ENCODE measurements around the gene LGALS4. TPM values are rescaled to one million over a fixed set of nuclear protein-coding genes. Genes with fewer than 3 reads are reported as not detected.
"Not testable (repeated sequence)": the region's sequence is repeated elsewhere in the genome, so short reads cannot be mapped to it uniquely, and the experiment has no call there.

LGALS4 gene
- total and polyA plus RNA-seq, 4 experiments from 2014 or later, result 4.7 to 6.1 TPM; not detected in 2

- peaks cover 0 to 1% (median 0%) of the 10 kb centered on the region in 4 donors for H3K4me1 Mint-ChIP-seq
- no peak overlapping the region for H3K27ac Mint-ChIP-seq
- Histone ChIP-seq H3K4me1 (ENCODE audit: insufficient read depth, low read length) (no peaks in the 10 kb centered on the region), H3K4me3 (ENCODE audit: low read length in 2 of 2) (no peak overlapping the region), H3K9me3 (ENCODE audit: control insufficient read depth in 1 of 2, low read length in 2 of 2) (no peaks in the 10 kb centered on the region), H3K27ac (ENCODE audit: low read depth, low read length) (no peak overlapping the region), H3K36me3 (ENCODE audit: insufficient read depth, low read length) (no peaks in the 10 kb centered on the region), H3K27me3 (ENCODE audit: insufficient read depth, low read length) (no peaks in the 10 kb centered on the region)
- no peaks in the 10 kb centered on the region for H3K36me3 Mint-ChIP-seq
- intact Hi-C loops (cut with micrococcal nuclease), result no loop called here
- H3K4me3 Mint-ChIP-seq, result no peak overlapping the region
- no peaks in the 10 kb centered on the region for H3K27me3 Mint-ChIP-seq
- ChIA-PET POLR2A (ENCODE audit: partially characterized antibody) (no interaction called here), CTCF (ENCODE audit: partially characterized antibody) (interaction anchor here (0.9 kb wide), 1 partner anchor 30 kb away, joined by 3 read pairs; no protein-coding TSS in a partner anchor)
- H3K9me3 Mint-ChIP-seq, result peaks cover 0 to 2% (median 0%) of the 10 kb centered on the region in 8 donors
- no peak for DNase-seq
These were observed 13.6 kb downstream of the LGALS4 start for GRCh38 chr19:38799104-38799503.

- H3K27me3 Mint-ChIP-seq; H3K27me3 ChIP-seq (ENCODE audit: insufficient read depth, low read length); CTCF ChIA-PET (ENCODE audit: partially characterized antibody); intact Hi-C loops (cut with micrococcal nuclease); H3K4me1 ChIP-seq (ENCODE audit: insufficient read depth, low read length); H3K36me3 Mint-ChIP-seq; H3K36me3 ChIP-seq (ENCODE audit: insufficient read depth, low read length); H3K4me3 ChIP-seq (ENCODE audit: low read length in 2 of 2); H3K4me3 Mint-ChIP-seq; POLR2A ChIA-PET (ENCODE audit: partially characterized antibody); H3K27ac ChIP-seq (ENCODE audit: low read depth, low read length); H3K9me3 ChIP-seq (ENCODE audit: control insufficient read depth in 1 of 2, low read length in 2 of 2); DNase-seq; H3K27ac Mint-ChIP-seq; H3K4me1 Mint-ChIP-seq; H3K9me3 Mint-ChIP-seq: not testable (repeated sequence)
These were observed 15.0 kb downstream of the LGALS4 start for GRCh38 chr19:38797781-38798180.

GRCh38 chr19:38796154-38796553, 16.6 kb downstream of the LGALS4 start:
- Histone ChIP-seq H3K27me3 (ENCODE audit: insufficient read depth, low read length) (no peaks in the 10 kb centered on the region), H3K27ac (ENCODE audit: low read depth, low read length) (no peak overlapping the region), H3K9me3 (ENCODE audit: control insufficient read depth in 1 of 2, low read length in 2 of 2) (no peaks in the 10 kb centered on the region), H3K4me3 (ENCODE audit: low read length in 2 of 2) (no peak overlapping the region), H3K4me1 (ENCODE audit: insufficient read depth, low read length) (no peaks in the 10 kb centered on the region), H3K36me3 (ENCODE audit: insufficient read depth, low read length) (no peaks in the 10 kb centered on the region)
- POLR2A ChIA-PET (ENCODE audit: partially characterized antibody), result no interaction called here
- Mint-ChIP-seq H3K27me3 (no peaks in the 10 kb centered on the region), H3K27ac (no peak overlapping the region), H3K9me3 (peaks cover 0 to 2% (median 0%) of the 10 kb centered on the region in 8 donors), H3K4me3 (no peak overlapping the region), H3K36me3 (no peaks in the 10 kb centered on the region), H3K4me1 (peaks cover 0 to 5% (median 4%) of the 10 kb centered on the region in 4 donors)
- no peak for DNase-seq
- intact Hi-C loops (cut with micrococcal nuclease), result no loop called here
- CTCF ChIA-PET (ENCODE audit: partially characterized antibody), result no interaction called here

- no peaks in the 10 kb centered on the region for H3K36me3 Mint-ChIP-seq
- H3K9me3 ChIP-seq (ENCODE audit: control insufficient read depth in 1 of 2, low read length in 2 of 2), result no peaks in the 10 kb centered on the region
- H3K27ac Mint-ChIP-seq, result no peak overlapping the region
- no peaks in the 10 kb centered on the region for H3K36me3 ChIP-seq (ENCODE audit: insufficient read depth, low read length)
- ChIA-PET CTCF (ENCODE audit: partially characterized antibody) (interaction anchor here (1.0 kb wide), 1 partner anchor 56 kb away, joined by 3 read pairs; no protein-coding TSS in a partner anchor), POLR2A (ENCODE audit: partially characterized antibody) (no interaction called here)
- no peak overlapping the region for H3K27ac ChIP-seq (ENCODE audit: low read depth, low read length)
- intact Hi-C loops (cut with micrococcal nuclease), result no loop called here
- H3K27me3 ChIP-seq (ENCODE audit: insufficient read depth, low read length), result no peaks in the 10 kb centered on the region
- no peak overlapping the region for H3K4me3 ChIP-seq (ENCODE audit: low read length in 2 of 2)
- H3K27me3 Mint-ChIP-seq, result no peaks in the 10 kb centered on the region
- no peaks in the 10 kb centered on the region for H3K4me1 ChIP-seq (ENCODE audit: insufficient read depth, low read length)
- DNase-seq, result no peak
- H3K4me1 Mint-ChIP-seq, result peaks cover 0 to 5% (median 4%) of the 10 kb centered on the region in 4 donors
- H3K4me3 Mint-ChIP-seq, result no peak overlapping the region
- peaks cover 0 to 2% (median 0%) of the 10 kb centered on the region in 8 donors for H3K9me3 Mint-ChIP-seq
These were observed 17.2 kb downstream of the LGALS4 start for GRCh38 chr19:38795549-38795948.

- H3K9me3 Mint-ChIP-seq, result no peaks in the 10 kb centered on the region
- POLR2A ChIA-PET (ENCODE audit: partially characterized antibody), result interaction anchor here (1.1 to 1.8 kb wide), 3 partner anchors 38 to 85 kb away, joined by 3 to 5 read pairs (median 4); partner anchors contain the start of genes ECH1 and RINL
- intact Hi-C loops (cut with micrococcal nuclease), result no loop called here
These were observed 19.1 kb downstream of the LGALS4 start for GRCh38 chr19:38793671-38794070.

GRCh38 chr19:38793177-38793576, 19.6 kb downstream of the LGALS4 start:
- peak overlapping the region in 3 of 7 donors; percentile 64 to 84 (median 68) for H3K27ac Mint-ChIP-seq
- no peaks in the 10 kb centered on the region for H3K27me3 Mint-ChIP-seq
- H3K4me3 ChIP-seq (ENCODE audit: low read length in 2 of 2), result no peak overlapping the region
- H3K9me3 ChIP-seq (ENCODE audit: control insufficient read depth in 1 of 2, low read length in 2 of 2), result no peaks in the 10 kb centered on the region
- no peaks in the 10 kb centered on the region for H3K36me3 Mint-ChIP-seq
- intact Hi-C loops (cut with micrococcal nuclease), result no loop called here
- ChIA-PET CTCF (ENCODE audit: partially characterized antibody) (interaction anchor here (1.0 kb wide), 2 partner anchors 24 to 76 kb away, joined by 3 to 5 read pairs; no protein-coding TSS in a partner anchor), POLR2A (ENCODE audit: partially characterized antibody) (interaction anchor here (0.6 to 1.8 kb wide), 6 partner anchors 19 to 85 kb away, joined by 3 to 5 read pairs (median 4); partner anchors contain the start of genes ECH1 and RINL)
- H3K36me3 ChIP-seq (ENCODE audit: insufficient read depth, low read length), result no peaks in the 10 kb centered on the region
- H3K4me1 ChIP-seq (ENCODE audit: insufficient read depth, low read length), result no peaks in the 10 kb centered on the region
- H3K4me1 Mint-ChIP-seq, result peaks cover 0 to 5% (median 5%) of the 10 kb centered on the region in 4 donors
- H3K27ac ChIP-seq (ENCODE audit: low read depth, low read length), result no peak overlapping the region
- H3K27me3 ChIP-seq (ENCODE audit: insufficient read depth, low read length), result no peaks in the 10 kb centered on the region
- no peak for DNase-seq
- peak overlapping the region; percentile 30 to 78 (median 74) for H3K4me3 Mint-ChIP-seq
- no peaks in the 10 kb centered on the region for H3K9me3 Mint-ChIP-seq

More at GRCh38 chr19:38793671-38794070, 19.1 kb downstream of the LGALS4 start:
- no peak for DNase-seq
- H3K4me3 ChIP-seq (ENCODE audit: low read length in 2 of 2), result no peak overlapping the region
- H3K27me3 Mint-ChIP-seq, result no peaks in the 10 kb centered on the region
- no peak overlapping the region for H3K27ac ChIP-seq (ENCODE audit: low read depth, low read length)
- H3K4me1 Mint-ChIP-seq, result peaks cover 0 to 5% (median 4%) of the 10 kb centered on the region in 4 donors
- peak overlapping the region in 3 of 8 donors; percentile 31 to 78 (median 78) for H3K4me3 Mint-ChIP-seq
- H3K4me1 ChIP-seq (ENCODE audit: insufficient read depth, low read length), result no peaks in the 10 kb centered on the region
- H3K36me3 Mint-ChIP-seq, result no peaks in the 10 kb centered on the region
- peak overlapping the region in 2 of 7 donors; percentile 64 to 70 for H3K27ac Mint-ChIP-seq
- CTCF ChIA-PET (ENCODE audit: partially characterized antibody), result no interaction called here
- H3K36me3 ChIP-seq (ENCODE audit: insufficient read depth, low read length), result no peaks in the 10 kb centered on the region
- H3K27me3 ChIP-seq (ENCODE audit: insufficient read depth, low read length), result no peaks in the 10 kb centered on the region
- H3K9me3 ChIP-seq (ENCODE audit: control insufficient read depth in 1 of 2, low read length in 2 of 2), result no peaks in the 10 kb centered on the region

GRCh38 chr19:38792250-38793111, 20.3 kb downstream of the LGALS4 start:
- H3K4me1 Mint-ChIP-seq, result peaks cover 0 to 7% (median 5%) of the 10 kb centered on the region in 4 donors
- Histone ChIP-seq H3K27me3 (ENCODE audit: insufficient read depth, low read length) (no peaks in the 10 kb centered on the region), H3K36me3 (ENCODE audit: insufficient read depth, low read length) (no peaks in the 10 kb centered on the region), H3K27ac (ENCODE audit: low read depth, low read length) (no peak overlapping the region), H3K4me3 (ENCODE audit: low read length in 2 of 2) (peak overlapping the region in 1 of 2 donors; percentile 14), H3K9me3 (ENCODE audit: control insufficient read depth in 1 of 2, low read length in 2 of 2) (no peaks in the 10 kb centered on the region), H3K4me1 (ENCODE audit: insufficient read depth, low read length) (no peaks in the 10 kb centered on the region)
- H3K27me3 Mint-ChIP-seq, result no peaks in the 10 kb centered on the region
- intact Hi-C loops (cut with micrococcal nuclease), result no loop called here
- ChIA-PET CTCF (ENCODE audit: partially characterized antibody) (interaction anchor here (1.0 kb wide), 2 partner anchors 23 to 77 kb away, joined by 3 to 5 read pairs; no protein-coding TSS in a partner anchor), POLR2A (ENCODE audit: partially characterized antibody) (interaction anchor here (0.6 to 1.7 kb wide), 4 partner anchors 18 to 77 kb away, joined by 3 to 5 read pairs (median 4); partner anchors contain the start of gene ECH1)
- H3K9me3 Mint-ChIP-seq, result no peaks in the 10 kb centered on the region
- peak in 3 of 5 donors; percentile 5 to 17 (median 15) for DNase-seq
- H3K27ac Mint-ChIP-seq, result peak overlapping the region in 2 of 7 donors; percentile 65 to 84
- H3K4me3 Mint-ChIP-seq, result peak overlapping the region; percentile 32 to 78 (median 74)
- H3K36me3 Mint-ChIP-seq, result no peaks in the 10 kb centered on the region

All from CD4-positive, alpha-beta memory T cell (primary cell).